Muscle of leg (tissue), 11 donors: Measurements from ENCODE around the gene ARHGAP42. TPM values are rescaled to one million over a fixed set of nuclear protein-coding genes. Genes with fewer than 3 reads are reported as not detected.
A peak's percentile ranks its signal among the peaks of the same experiment; 100 is the strongest.

ENCODE experiments used
- DNase-seq: peaks from one replicate; pipeline ENCODE4 v3.0.0; 2013
- H3K27ac ChIP-seq: one replicate; pipeline ENCODE4 v1.5.1; 2013; ENCODE audit warnings: mild to moderate bottlenecking, low read length, control low read depth
- H3K27me3 ChIP-seq: one replicate; pipeline ENCODE4 v1.6.1; 2013; ENCODE audit warnings: low read length; ENCODE audit not compliant: control insufficient read depth, insufficient read depth
- H3K36me3 ChIP-seq: one replicate; pipeline ENCODE4 v1.6.1; 2013; ENCODE audit warnings: low read length; ENCODE audit not compliant: control insufficient read depth, insufficient read depth
- H3K4me1 ChIP-seq: one replicate; pipeline ENCODE4 v1.6.1; 2013; ENCODE audit warnings: low read length; ENCODE audit not compliant: control insufficient read depth, insufficient read depth
- H3K4me3 ChIP-seq: one replicate; pipeline ENCODE4 v1.5.1; 2013; ENCODE audit warnings: low read length, control low read depth
- H3K9me3 ChIP-seq: replicated peaks from 2 replicates; pipeline ENCODE4 v1.6.1; 2013; ENCODE audit warnings: low read depth, low read length; ENCODE audit not compliant: control insufficient read depth
- WGBS: methylation state at CpG from one replicate; pipeline ENCODE4 v1.1.5; 2013; ENCODE audit warnings: missing lambda C conversion rate; ENCODE audit not compliant: insufficient coverage; 5-methylcytosine and 5-hydroxymethylcytosine counted together
- polyA plus RNA-seq, 8 donors: library from polyadenylated mRNA; unstranded; fragments of 120-200 nt; gene quantifications; one replicate each; pipeline versions ENCODE4 v1.2.1 to v1.2.3, GENCODE V29; 2013; ENCODE audit warnings: inconsistent platforms in 1 of 8, low replicate concordance in 1 of 8; ENCODE audit not compliant: insufficient read length in 8 of 8, insufficient read depth in 1 of 8
- total RNA-seq: library from RNA; stranded (reverse); fragments of 120-200 nt; gene quantifications from one replicate; pipeline ENCODE4 v1.2.4, GENCODE V29; 2013

Gene ARHGAP42
- total and polyA plus RNA-seq, 9 donors: 17.8 to 29.6 (median 24.4) TPM

DNA sequence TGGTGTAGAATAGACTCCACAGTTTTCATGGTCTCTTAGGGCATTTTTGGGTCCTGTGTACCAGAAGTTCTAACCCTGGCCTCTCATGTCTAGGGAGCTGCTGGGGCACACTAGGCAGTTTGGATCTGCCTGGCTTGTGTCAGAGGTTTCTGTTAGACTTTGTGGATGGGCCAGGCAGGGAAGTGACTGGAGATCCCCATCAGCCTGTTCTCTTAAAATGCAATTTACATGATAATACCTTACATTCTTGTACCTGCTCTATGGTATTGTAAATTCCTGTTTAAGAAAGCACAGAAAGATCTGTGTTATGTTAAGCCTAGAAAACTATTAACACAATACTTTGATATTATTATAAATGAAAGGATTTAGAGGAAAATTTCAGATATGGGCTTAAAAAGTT is 104.0 kb downstream of the ARHGAP42 start:
- DNase-seq: no peak
- no peak overlapping the region for H3K27ac ChIP-seq
- no peaks in the 10 kb centered on the region for H3K36me3 ChIP-seq
- H3K27me3 ChIP-seq: no peaks in the 10 kb centered on the region
- no peak overlapping the region for H3K4me3 ChIP-seq
- no peaks in the 10 kb centered on the region for H3K9me3 ChIP-seq
- peaks cover 5% of the 10 kb centered on the region for H3K4me1 ChIP-seq

DNA sequence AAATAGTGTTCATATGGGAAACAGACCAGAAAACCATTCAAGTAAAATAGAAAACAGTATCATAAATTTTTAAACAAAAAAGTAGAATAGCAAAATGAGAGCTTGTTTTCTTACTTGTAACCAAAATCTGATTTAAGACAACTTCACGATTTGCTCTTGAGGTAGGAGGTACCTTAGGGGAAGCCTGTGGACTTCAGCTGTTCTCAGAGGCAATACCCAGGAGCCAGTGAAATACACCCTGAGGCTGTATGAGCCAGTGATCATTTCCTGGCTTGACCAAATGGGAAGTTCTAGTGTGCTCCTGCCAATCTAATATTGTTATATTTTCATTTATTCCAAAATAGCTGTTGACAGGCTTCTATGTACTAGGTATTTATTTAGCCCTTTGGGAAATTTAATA is 104.8 kb downstream of the ARHGAP42 start:
- Histone ChIP-seq H3K27me3 (no peaks in the 10 kb centered on the region), H3K9me3 (no peaks in the 10 kb centered on the region), H3K27ac (peak overlapping the region; percentile 16), H3K4me1 (peaks cover 5% of the 10 kb centered on the region), H3K4me3 (no peak overlapping the region), H3K36me3 (no peaks in the 10 kb centered on the region)
- DNase-seq: peak; percentile 50
- WGBS: no CpG with 5 or more reads among the region's 1 CpG

- WGBS: no CpG with 5 or more reads among the region's 2 CpGs
Measured at GRCh38 chr11:100793525-100793924, 106.4 kb downstream of the ARHGAP42 start.

DNA sequence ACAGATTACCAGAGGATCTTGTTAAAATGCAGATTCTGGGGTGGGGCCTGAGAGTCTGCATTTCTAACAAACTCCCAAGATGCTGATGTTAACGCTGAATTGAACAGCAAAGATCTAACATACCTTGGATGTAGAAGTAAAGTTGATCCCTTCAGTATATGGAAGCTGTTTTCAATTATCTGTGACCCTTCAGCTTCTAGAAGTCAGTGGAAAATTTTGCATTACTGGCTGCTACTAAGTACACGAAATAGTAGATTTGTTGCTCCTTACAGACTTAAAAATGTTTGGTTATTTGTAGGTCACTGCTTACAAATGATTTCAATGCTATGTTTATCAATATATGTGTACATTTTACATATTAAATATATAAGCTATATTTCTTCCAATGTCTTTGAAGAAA is 107.4 kb downstream of the ARHGAP42 start:
- DNase-seq: peak; percentile 53
- WGBS: no CpG with 5 or more reads among the region's 2 CpGs

More at GRCh38 chr11:100793525-100793924, 106.4 kb downstream of the ARHGAP42 start:
- Histone ChIP-seq H3K36me3 (peaks cover 2% of the 10 kb centered on the region), H3K27ac (no peak overlapping the region), H3K4me3 (no peak overlapping the region), H3K27me3 (no peaks in the 10 kb centered on the region), H3K4me1 (peaks cover 5% of the 10 kb centered on the region), H3K9me3 (no peaks in the 10 kb centered on the region)
- DNase-seq: no peak

DNA sequence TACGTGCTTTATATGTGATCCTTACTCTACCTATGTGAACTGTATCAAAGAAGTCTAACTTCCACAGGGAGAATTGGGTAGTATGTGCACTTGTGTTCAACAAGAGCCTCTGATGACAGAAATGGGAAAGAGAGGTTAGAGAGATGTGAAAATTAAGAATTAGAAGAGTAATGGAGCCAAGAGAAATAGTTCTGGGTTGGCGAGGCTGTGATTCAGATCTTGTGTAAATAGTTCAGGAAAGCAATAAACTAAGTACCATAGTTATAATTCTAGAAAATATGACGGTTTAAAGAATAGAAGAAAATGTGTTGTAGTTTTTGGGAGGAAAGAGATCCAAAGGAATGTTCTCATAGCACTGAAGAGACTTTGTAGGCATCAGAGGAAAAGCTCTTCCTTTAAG is 112.4 kb downstream of the ARHGAP42 start:
- H3K4me3 ChIP-seq: no peak overlapping the region
- H3K4me1 ChIP-seq: no peaks in the 10 kb centered on the region
- no peak for DNase-seq
- no peak overlapping the region for H3K27ac ChIP-seq
- WGBS: 75% methylated on average over 1 of the region's 3 CpGs
- H3K27me3 ChIP-seq: no peaks in the 10 kb centered on the region
- H3K36me3 ChIP-seq: peaks cover 2% of the 10 kb centered on the region
- no peaks in the 10 kb centered on the region for H3K9me3 ChIP-seq

More for the DNA sequence above, 107.4 kb downstream of the ARHGAP42 start:
- Histone ChIP-seq H3K27ac (no peak overlapping the region), H3K9me3 (no peaks in the 10 kb centered on the region), H3K27me3 (no peaks in the 10 kb centered on the region), H3K4me1 (peaks cover 3% of the 10 kb centered on the region), H3K36me3 (peaks cover 2% of the 10 kb centered on the region), H3K4me3 (no peak overlapping the region)

GRCh38 chr11:100800202-100800601 is 113.1 kb downstream of the ARHGAP42 start:
- peaks cover 2% of the 10 kb centered on the region for H3K36me3 ChIP-seq
- no peaks in the 10 kb centered on the region for H3K4me1 ChIP-seq
- no peak overlapping the region for H3K27ac ChIP-seq
- no peak for DNase-seq
- no peaks in the 10 kb centered on the region for H3K9me3 ChIP-seq
- H3K4me3 ChIP-seq: no peak overlapping the region
- no peaks in the 10 kb centered on the region for H3K27me3 ChIP-seq
- WGBS: 85% methylated on average over 1 of the region's 2 CpGs

- no CpG with 5 or more reads among the region's 3 CpGs for WGBS
- DNase-seq: no peak
- H3K4me3 ChIP-seq: no peak overlapping the region
- no peaks in the 10 kb centered on the region for H3K9me3 ChIP-seq
- no peaks in the 10 kb centered on the region for H3K27me3 ChIP-seq
- H3K36me3 ChIP-seq: peaks cover 2% of the 10 kb centered on the region
- H3K4me1 ChIP-seq: no peaks in the 10 kb centered on the region
- H3K27ac ChIP-seq: no peak overlapping the region
Measured at GRCh38 chr11:100801225-100801999, 114.3 kb downstream of the ARHGAP42 start.

- Histone ChIP-seq H3K36me3 (no peaks in the 10 kb centered on the region), H3K27me3 (no peaks in the 10 kb centered on the region), H3K9me3 (no peaks in the 10 kb centered on the region), H3K4me3 (no peak overlapping the region), H3K4me1 (no peaks in the 10 kb centered on the region), H3K27ac (no peak overlapping the region)
- no CpG with 5 or more reads among the region's 1 CpG for WGBS
- no peak for DNase-seq
Measured at GRCh38 chr11:100805506-100806199, 118.6 kb downstream of the ARHGAP42 start.

DNA sequence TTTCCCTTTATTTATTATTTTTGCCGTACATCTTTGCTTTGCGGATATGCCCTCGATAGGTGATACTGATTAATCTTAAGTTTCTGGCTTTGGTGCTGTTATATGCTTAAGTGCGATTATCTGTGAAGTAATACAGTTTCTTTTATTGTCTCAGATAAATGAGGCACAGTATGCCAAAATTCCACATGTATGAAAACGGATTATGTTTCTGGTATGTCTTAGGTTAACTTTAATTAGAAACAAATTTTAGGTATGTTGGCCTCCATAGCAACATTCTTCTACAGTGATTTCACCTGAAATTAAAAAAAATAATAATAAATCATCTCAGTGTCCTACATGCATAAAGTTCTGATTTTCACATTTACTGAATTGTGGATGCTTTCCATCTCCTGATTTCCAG is 119.2 kb downstream of the ARHGAP42 start:
- no CpG with 5 or more reads among the region's 5 CpGs for WGBS
- Histone ChIP-seq H3K27ac (no peak overlapping the region), H3K27me3 (no peaks in the 10 kb centered on the region), H3K4me3 (no peak overlapping the region), H3K36me3 (no peaks in the 10 kb centered on the region), H3K9me3 (no peaks in the 10 kb centered on the region), H3K4me1 (no peaks in the 10 kb centered on the region)
- DNase-seq: no peak

GRCh38 chr11:100808904-100809491 is 121.9 kb downstream of the ARHGAP42 start:
- Histone ChIP-seq H3K36me3 (no peaks in the 10 kb centered on the region), H3K4me3 (no peak overlapping the region), H3K27ac (no peak overlapping the region), H3K9me3 (no peaks in the 10 kb centered on the region), H3K27me3 (no peaks in the 10 kb centered on the region), H3K4me1 (no peaks in the 10 kb centered on the region)
- WGBS: no CpG with 5 or more reads among the region's 3 CpGs
- DNase-seq: no peak
